GM18867 (cell line): ENCODE data around the gene BMS1.

Experiments
- ATAC-seq: cut with Tn5 transposase; IDR thresholded peaks from one replicate; pipeline ENCODE4 v1.9.1; 2021; ENCODE audit warnings: mild to moderate bottlenecking, moderate library complexity; ENCODE audit not compliant: unreplicated experiment

Gene BMS1

GRCh38 chr10:42880255-42880620, 97.6 kb downstream of the BMS1 start:
- ATAC-seq = no peak

GRCh38 chr10:42882597-42882996, 100.0 kb downstream of the BMS1 start:
- ATAC-seq = no peak
